H1 (cell line): ENCODE data around the gene SOCS7. TPM values are rescaled to one million over a fixed set of nuclear protein-coding genes. Genes with fewer than 3 reads are reported as not detected.

Source experiments
- CTCF ChIA-PET: fragments of 300-600 bp; sonication (Branson Sonifier 250); formaldehyde crosslinking; loops from one replicate; lab custom pipeline; 2021; ENCODE audit not compliant: partially characterized antibody; lab: Charles Lee
- POLR2A ChIA-PET: fragments of 300-600 bp; sonication (Branson Sonifier 250); formaldehyde crosslinking; loops from one replicate; lab custom pipeline; 2021; ENCODE audit warnings: inconsistent platforms; ENCODE audit not compliant: partially characterized antibody; lab: Charles Lee
- DNase-seq, 2 experiments: peaks; one replicate each; pipeline versions ENCODE4 v3.0.0 to v3.0.0-alpha.2; 2010 to 2022; ENCODE audit warnings: low spot score in 2 of 2, low read depth in 1 of 2, mixed read lengths in 1 of 2
- FAIRE-seq: peaks from 2 replicates; lab custom pipeline; 2011; peaks lifted over from hg19 to GRCh38; lab: Jason Lieb, UNC
- H2AFZ ChIP-seq: 2 replicates; pipeline ENCODE4 v1.8.1; 2012; ENCODE audit warnings: low read length, inconsistent platforms
- H2AK5ac ChIP-seq: 2 replicates; pipeline ENCODE4 v1.6.1; 2013; ENCODE audit warnings: low read depth, low read length
- H2BK120ac ChIP-seq: replicated peaks from 2 replicates; pipeline ENCODE3; 2013; ENCODE audit warnings: low read depth, low read length, inconsistent platforms
- H2BK12ac ChIP-seq: 2 replicates; pipeline ENCODE4 v1.6.1; 2013; ENCODE audit warnings: low read depth, low read length
- H2BK15ac ChIP-seq: 2 replicates; pipeline ENCODE4 v1.6.1; 2013; ENCODE audit warnings: low read length
- H2BK20ac ChIP-seq: 2 replicates; pipeline ENCODE4 v1.6.1; 2013; ENCODE audit warnings: low read length
- H2BK5ac ChIP-seq: 2 replicates; pipeline ENCODE4 v1.6.1; 2013; ENCODE audit warnings: low read depth, low read length
- H3K14ac ChIP-seq: 2 replicates; pipeline ENCODE4 v1.6.1; 2013; ENCODE audit warnings: inconsistent platforms; ENCODE audit not compliant: insufficient read length
- H3K18ac ChIP-seq: 2 replicates; pipeline ENCODE4 v1.6.1; 2013; ENCODE audit warnings: low read length; ENCODE audit errors: extremely low read depth
- H3K23ac ChIP-seq: 2 replicates; pipeline ENCODE4 v1.6.1; 2013; ENCODE audit warnings: inconsistent platforms; ENCODE audit not compliant: insufficient read length
- H3K23me2 ChIP-seq: 2 replicates; pipeline ENCODE4 v1.6.1; 2013; ENCODE audit warnings: low read depth, low read length
- H3K27ac ChIP-seq: 2 replicates; pipeline ENCODE4 v1.6.1; 2011; ENCODE audit warnings: low read depth, low read length, inconsistent platforms
- H3K27me3 ChIP-seq, 4 experiments: replicated peaks in 1 of 4; 1 replicate in 1 of 4; 2 replicates in 3 of 4; pipeline versions ENCODE4 v1.6.1 to v1.8.1; 2011 to 2013; ENCODE audit warnings: low read length in 3 of 4, mild to moderate bottlenecking in 3 of 4, inconsistent platforms in 2 of 4, mixed read lengths in 2 of 4, moderate library complexity in 1 of 4; ENCODE audit not compliant: control insufficient read depth in 3 of 4, insufficient read depth in 3 of 4; ENCODE audit errors: extremely low read depth in 1 of 4
- H3K36me3 ChIP-seq, 4 experiments: 2 replicates each; pipeline versions ENCODE4 v1.6.1 to v1.8.1; 2011 to 2013; ENCODE audit warnings: mild to moderate bottlenecking in 4 of 4, low read length in 3 of 4, moderate library complexity in 2 of 4, control low read depth in 1 of 4, inconsistent platforms in 1 of 4; ENCODE audit not compliant: insufficient read depth in 4 of 4, control insufficient read depth in 2 of 4
- H3K4ac ChIP-seq: replicated peaks from 2 replicates; pipeline ENCODE3; 2013; ENCODE audit warnings: low read length, low read depth, mixed read lengths, inconsistent platforms; ENCODE audit not compliant: insufficient read length
- H3K4me1 ChIP-seq, 4 experiments: replicated peaks in 1 of 4; 1 replicate in 1 of 4; 2 replicates in 3 of 4; pipeline versions ENCODE4 v1.6.1 to v1.8.1; 2011 to 2013; ENCODE audit warnings: low read length in 3 of 4, inconsistent platforms in 2 of 4, mixed read lengths in 1 of 4; ENCODE audit not compliant: insufficient read depth in 4 of 4, control insufficient read depth in 3 of 4
- H3K4me2 ChIP-seq, 2 experiments: 2 replicates each; pipeline versions ENCODE4 v1.6.1 to v1.8.1; 2011 to 2013; ENCODE audit warnings: low read depth in 2 of 2, low read length in 2 of 2, control low read depth in 1 of 2, inconsistent platforms in 1 of 2, mild to moderate bottlenecking in 1 of 2; ENCODE audit not compliant: insufficient read depth in 1 of 2
- H3K4me3 ChIP-seq, 4 experiments: fragments of 200-600, 300-600 bp in 1 of 4; sonication (generic), shearing (Covaris generic), sonication (Bioruptor Twin) in 1 of 4; 2 replicates each; pipeline versions ENCODE4 v1.5.1 to v1.8.1; 2011 to 2016; ENCODE audit warnings: low read length in 4 of 4, low read depth in 3 of 4, control low read depth in 2 of 4, inconsistent platforms in 2 of 4, mild to moderate bottlenecking in 2 of 4, mixed read lengths in 1 of 4, moderate library complexity in 1 of 4; ENCODE audit not compliant: insufficient read depth in 2 of 4; ENCODE audit errors: extremely low read depth in 1 of 4
- H3K56ac ChIP-seq: replicated peaks from 2 replicates; pipeline ENCODE3; 2013; ENCODE audit warnings: low read depth, mild to moderate bottlenecking, mixed read lengths, low read length, inconsistent platforms; ENCODE audit not compliant: insufficient read length
- H3K79me1 ChIP-seq: 2 replicates; pipeline ENCODE4 v1.6.1; 2013; ENCODE audit warnings: low read depth, low read length, control low read depth
- H3K79me2 ChIP-seq, 2 experiments: 2 replicates each; pipeline versions ENCODE4 v1.6.1 to v1.8.1; 2012 to 2013; ENCODE audit warnings: low read length in 2 of 2, mild to moderate bottlenecking in 2 of 2, inconsistent platforms in 1 of 2; ENCODE audit not compliant: insufficient read depth in 2 of 2, control insufficient read depth in 1 of 2
- H3K9ac ChIP-seq, 4 experiments: replicated peaks in 1 of 4; 1 replicate in 1 of 4; 2 replicates in 3 of 4; pipeline versions ENCODE4 v1.6.1 to v1.8.1; 2011 to 2013; ENCODE audit warnings: low read depth in 3 of 4, low read length in 3 of 4, control low read depth in 2 of 4, mild to moderate bottlenecking in 2 of 4, moderate library complexity in 2 of 4, inconsistent platforms in 1 of 4; ENCODE audit errors: extremely low read depth in 1 of 4
- H3K9me3 ChIP-seq, 2 experiments: 2 replicates each; pipeline versions ENCODE4 v1.6.1 to v1.8.1; 2012 to 2013; ENCODE audit warnings: mild to moderate bottlenecking in 2 of 2, moderate library complexity in 2 of 2, control low read depth in 1 of 2, inconsistent platforms in 1 of 2, low read depth in 1 of 2, low read length in 1 of 2, mixed read lengths in 1 of 2; ENCODE audit not compliant: insufficient read depth in 2 of 2
- H4K20me1 ChIP-seq, 2 experiments: replicated peaks in 1 of 2; 2 replicates each; pipeline versions ENCODE3 to v1.8.1; 2011 to 2013; ENCODE audit warnings: inconsistent platforms in 2 of 2, low read length in 2 of 2, mild to moderate bottlenecking in 1 of 2; ENCODE audit not compliant: insufficient read depth in 2 of 2, control insufficient read depth in 1 of 2
- H4K5ac ChIP-seq: 2 replicates; pipeline ENCODE4 v1.6.1; 2013; ENCODE audit warnings: low read length, low read depth, mixed read lengths, inconsistent platforms; ENCODE audit not compliant: insufficient read length
- H4K8ac ChIP-seq: 2 replicates; pipeline ENCODE4 v1.8.0; 2013; ENCODE audit warnings: mild to moderate bottlenecking, moderate library complexity, low read length, inconsistent platforms; ENCODE audit not compliant: insufficient read depth; ENCODE audit errors: extremely low read depth
- H4K91ac ChIP-seq: replicated peaks from 2 replicates; pipeline ENCODE3; 2013; ENCODE audit warnings: low read length, mixed read lengths, inconsistent platforms; ENCODE audit not compliant: insufficient read length
- KDM5A ChIP-seq: fragments of 200-600 bp; IDR thresholded peaks from 2 replicates; pipeline ENCODE4 v1.7.1; 2012; ENCODE audit warnings: mild to moderate bottlenecking, low read length, inconsistent platforms, mixed read lengths
- POLR2AphosphoS5 ChIP-seq: IDR thresholded peaks from 2 replicates; pipeline ENCODE4 v1.6.1; 2011; ENCODE audit warnings: low read depth, low read length
- SP1 ChIP-seq: IDR thresholded peaks from 2 replicates; pipeline ENCODE4 v1.6.1; 2011; ENCODE audit warnings: low read depth, low read length
- TAF1 ChIP-seq: IDR thresholded peaks from 2 replicates; pipeline ENCODE4 v1.6.1; 2011; ENCODE audit warnings: mild to moderate bottlenecking, low read depth, low read length
- WGBS, 2 experiments: shearing (Covaris generic) in 1 of 2; methylation state at CpG; one replicate each; pipeline versions ENCODE4 v1.1.6 to v1.1.7; 2013 to 2015; ENCODE audit warnings: low lambda C conversion rate in 2 of 2, mixed read lengths in 2 of 2, inconsistent platforms in 1 of 2, low coverage in 1 of 2, missing lambda C conversion rate in 1 of 2; ENCODE audit not compliant: insufficient replicate concordance in 2 of 2, insufficient coverage in 1 of 2, insufficient read length in 1 of 2; ENCODE audit errors: extremely low coverage in 1 of 2, missing lambda C conversion rate in 1 of 2; 5-methylcytosine and 5-hydroxymethylcytosine counted together
- polyA plus RNA-seq, 7 experiments: library from polyadenylated mRNA; depleted of rRNA in 3 of 7; stranded (reverse) in 5 of 7; unstranded in 2 of 7; fragments of >200 nt in 5 of 7; fragments of 200-250 nt in 2 of 7; gene quantifications; 1 replicate in 5 of 7; 2 replicates in 1 of 7; 4 replicates in 1 of 7; pipeline versions ENCODE4 v1.2.1 to v1.2.3, GENCODE V29; 2011 to 2013; ENCODE audit warnings: missing spikeins in 2 of 7, mixed read lengths in 2 of 7
- total RNA-seq: library from RNA; stranded (reverse); fragmentation: NEBNext Ultra II Directional; extraction: Animal tissue kit (Norgen Biotek cat#: 25700); gene quantifications from 2 replicates; pipeline ENCODE4 v1.2.1, GENCODE V29; 2021
- TF ChIP-seq, protein P1 (sequence below): IDR thresholded peaks from 2 replicates; pipeline ENCODE4 v1.6.1; 2011; ENCODE audit warnings: low read length, improper control_type of control experiment

Gene SOCS7
- total and polyA plus RNA-seq, 2 of the 8 experiments (the other 6 are each of a cell fraction or from before 2014, with no cell fraction given): 13.5 to 26.9 TPM

DNA sequence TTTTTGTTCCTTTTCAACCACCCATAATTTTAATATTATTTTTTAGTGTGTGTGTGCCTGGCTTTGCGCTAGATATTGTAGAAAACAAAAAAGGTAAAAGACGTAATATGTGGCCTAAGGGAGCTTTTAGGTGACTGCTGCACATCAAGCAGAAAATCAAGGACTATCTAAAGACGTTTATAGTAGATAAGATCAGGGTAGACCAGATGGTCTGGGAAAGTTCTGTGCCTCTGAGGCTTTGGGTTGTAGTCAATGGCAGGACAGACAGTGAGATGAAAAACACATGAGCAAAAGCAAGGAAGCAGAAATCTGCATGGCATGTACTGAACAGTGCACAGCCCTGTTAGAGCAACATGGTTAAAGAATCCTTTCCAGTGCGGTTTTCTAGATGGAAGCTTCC lies 49.8 kb downstream of the SOCS7 start:
- peaks cover 2 to 36% (median 13%) of the 10 kb centered on the region in 4 experiments; a peak in 6 of 8 replicates for H3K36me3 ChIP-seq
- H2BK15ac ChIP-seq: no peak overlapping the region
- H2BK12ac ChIP-seq: no peak overlapping the region
- no peak overlapping the region for H2BK5ac ChIP-seq
- H3K18ac ChIP-seq: no peak overlapping the region
- 88% methylated on average over 4 of the region's 4 CpGs; no CpG with 5 or more reads in 1 of the 2 experiments for WGBS, 2 experiments
- H3K23ac ChIP-seq: no peak overlapping the region
- H3K27ac ChIP-seq: no peak overlapping the region
- H4K8ac ChIP-seq: no peak overlapping the region
- no peak overlapping the region for H4K91ac ChIP-seq
- TF ChIP-seq TAF1: no peak
- no peak for TF ChIP-seq SP1
- TF ChIP-seq KDM5A: no peak
- no peak for TF ChIP-seq POLR2AphosphoS5
- TF ChIP-seq, protein P1, sequence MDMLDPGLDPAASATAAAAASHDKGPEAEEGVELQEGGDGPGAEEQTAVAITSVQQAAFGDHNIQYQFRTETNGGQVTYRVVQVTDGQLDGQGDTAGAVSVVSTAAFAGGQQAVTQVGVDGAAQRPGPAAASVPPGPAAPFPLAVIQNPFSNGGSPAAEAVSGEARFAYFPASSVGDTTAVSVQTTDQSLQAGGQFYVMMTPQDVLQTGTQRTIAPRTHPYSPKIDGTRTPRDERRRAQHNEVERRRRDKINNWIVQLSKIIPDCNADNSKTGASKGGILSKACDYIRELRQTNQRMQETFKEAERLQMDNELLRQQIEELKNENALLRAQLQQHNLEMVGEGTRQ: no peak
- TF ChIP-seq, all 59 proteins: peak for 0
- H3K56ac ChIP-seq: no peak overlapping the region
- H3K79me2 ChIP-seq: no peaks in the 10 kb centered on the region
- no peaks in the 10 kb centered on the region for H3K79me1 ChIP-seq
- no peaks in the 10 kb centered on the region for H4K20me1 ChIP-seq
- H3K14ac ChIP-seq: no peak overlapping the region
- H3K9ac ChIP-seq: no peak overlapping the region
- H3K27me3 ChIP-seq: no peaks in the 10 kb centered on the region
- no peak overlapping the region for H3K4me3 ChIP-seq
- ChIA-PET CTCF (interaction anchor here (1.1 to 6.4 kb wide), 12 partner anchors 12 to 79 kb away, joined by 3 to 45 read pairs (median 7); no protein-coding TSS in a partner anchor), POLR2A (interaction anchor here (0.6 to 8.2 kb wide), 3 partner anchors 12 to 75 kb away, joined by 3 to 77 read pairs (median 16); no protein-coding TSS in a partner anchor)
- H3K23me2 ChIP-seq: no peaks in the 10 kb centered on the region; the same call in 1 of the 2 replicates
- DNase-seq: no peak
- no peak overlapping the region for H3K4me2 ChIP-seq
- FAIRE-seq: no peak
- no peak overlapping the region for H2AFZ ChIP-seq
- no peak overlapping the region for H2AK5ac ChIP-seq
- no peaks in the 10 kb centered on the region for H3K9me3 ChIP-seq
- H2BK20ac ChIP-seq: no peak overlapping the region
- peaks cover 13 to 27% (median 19%) of the 10 kb centered on the region in 4 experiments for H3K4me1 ChIP-seq
- H4K5ac ChIP-seq: no peak overlapping the region
- no peak overlapping the region for H2BK120ac ChIP-seq
- no peak overlapping the region for H3K4ac ChIP-seq
